Measurements from ENCODE around the gene TMEM120A.

TMEM120A gene

DNA sequence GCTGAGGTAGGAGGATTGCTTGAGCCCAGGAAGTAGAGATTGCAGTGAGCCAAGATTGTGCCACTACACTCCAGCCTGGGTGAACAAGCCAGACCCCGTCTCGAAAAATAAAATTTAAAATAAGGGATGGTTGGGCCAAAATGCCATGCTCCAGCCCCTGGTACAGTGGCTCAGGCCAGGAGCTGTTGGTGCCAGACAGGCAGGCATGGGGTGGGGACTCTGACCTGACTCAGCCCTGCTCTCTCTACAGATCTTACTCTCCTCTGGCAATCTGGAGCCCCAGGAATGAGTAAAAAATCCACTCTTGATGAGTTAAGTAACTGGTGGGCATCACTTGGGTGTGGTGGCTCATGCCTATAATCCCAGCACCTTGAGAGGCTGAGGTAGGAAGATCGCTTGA is 8.4 kb upstream of the TMEM120A start:
- Histone ChIP-seq H3K4me1 (ENCODE audit: control insufficient read depth, low read length) (no peaks in the 10 kb centered on the region), H3K9me2 (replicated peaks; ENCODE audit: control insufficient read depth, low read length) (no peaks in the 10 kb centered on the region), H3K36me3 (ENCODE audit: control insufficient read depth, low read length) (peaks cover 34% of the 10 kb centered on the region), H3K9me3 (ENCODE audit: control insufficient read depth, insufficient read depth, low read length) (no peaks in the 10 kb centered on the region), H4K20me1 (ENCODE audit: control insufficient read depth, insufficient read depth, low read depth, low read length) (no peaks in the 10 kb centered on the region), H3K27ac (ENCODE audit: low read depth, low read length) (no peak overlapping the region), H3K4me3 (ENCODE audit: low read length) (no peak overlapping the region), H3K27me3 (ENCODE audit: control insufficient read depth, low read length) (no peaks in the 10 kb centered on the region), H3F3A (ENCODE audit: control insufficient read depth, insufficient read depth) (no peaks in the 10 kb centered on the region), H3K4me2 (ENCODE audit: low read length) (no peak overlapping the region), H3K79me2 (ENCODE audit: control insufficient read depth, low read length) (no peaks in the 10 kb centered on the region)
- no peak for TF ChIP-seq EZH2phosphoT487 (IDR thresholded peaks at IDR 0.05; ENCODE audit: borderline replicate concordance, low read length)
- TF ChIP-seq, protein P1, sequence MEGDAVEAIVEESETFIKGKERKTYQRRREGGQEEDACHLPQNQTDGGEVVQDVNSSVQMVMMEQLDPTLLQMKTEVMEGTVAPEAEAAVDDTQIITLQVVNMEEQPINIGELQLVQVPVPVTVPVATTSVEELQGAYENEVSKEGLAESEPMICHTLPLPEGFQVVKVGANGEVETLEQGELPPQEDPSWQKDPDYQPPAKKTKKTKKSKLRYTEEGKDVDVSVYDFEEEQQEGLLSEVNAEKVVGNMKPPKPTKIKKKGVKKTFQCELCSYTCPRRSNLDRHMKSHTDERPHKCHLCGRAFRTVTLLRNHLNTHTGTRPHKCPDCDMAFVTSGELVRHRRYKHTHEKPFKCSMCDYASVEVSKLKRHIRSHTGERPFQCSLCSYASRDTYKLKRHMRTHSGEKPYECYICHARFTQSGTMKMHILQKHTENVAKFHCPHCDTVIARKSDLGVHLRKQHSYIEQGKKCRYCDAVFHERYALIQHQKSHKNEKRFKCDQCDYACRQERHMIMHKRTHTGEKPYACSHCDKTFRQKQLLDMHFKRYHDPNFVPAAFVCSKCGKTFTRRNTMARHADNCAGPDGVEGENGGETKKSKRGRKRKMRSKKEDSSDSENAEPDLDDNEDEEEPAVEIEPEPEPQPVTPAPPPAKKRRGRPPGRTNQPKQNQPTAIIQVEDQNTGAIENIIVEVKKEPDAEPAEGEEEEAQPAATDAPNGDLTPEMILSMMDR (IDR thresholded peaks at IDR 0.05; ENCODE audit: low read depth, low read length, poor library complexity, severe bottlenecking) = no peak

DNA sequence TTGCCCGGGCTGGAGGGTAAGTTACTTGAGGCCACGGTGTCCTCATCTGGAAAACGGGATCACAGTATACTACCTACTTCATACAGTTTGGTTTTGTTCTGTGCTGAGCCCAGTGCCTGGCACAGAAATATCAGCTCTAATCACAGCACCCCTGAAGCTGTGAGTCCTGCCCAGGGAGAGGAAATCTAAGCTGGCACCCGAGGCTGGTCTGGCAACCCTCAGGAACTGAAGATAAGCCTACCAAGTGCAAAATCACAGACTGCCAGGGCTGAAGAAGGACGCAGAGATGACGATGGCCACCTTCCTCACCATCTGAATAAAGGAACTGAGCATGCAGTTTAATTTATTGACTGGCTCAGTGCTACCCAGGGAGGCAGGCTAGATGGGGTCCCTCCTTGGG is 7.7 kb upstream of the TMEM120A start:
- Histone ChIP-seq H3K27me3 (ENCODE audit: control insufficient read depth, low read length) (no peaks in the 10 kb centered on the region), H3K4me2 (ENCODE audit: low read length) (no peak overlapping the region), H3K79me2 (ENCODE audit: control insufficient read depth, low read length) (no peaks in the 10 kb centered on the region), H3K9me3 (ENCODE audit: control insufficient read depth, insufficient read depth, low read length) (no peaks in the 10 kb centered on the region), H3F3A (ENCODE audit: control insufficient read depth, insufficient read depth) (peaks cover 3% of the 10 kb centered on the region; the same call in 1 of the 2 replicates), H3K4me1 (ENCODE audit: control insufficient read depth, low read length) (peaks cover 5% of the 10 kb centered on the region), H4K20me1 (ENCODE audit: control insufficient read depth, insufficient read depth, low read depth, low read length) (no peaks in the 10 kb centered on the region), H3K4me3 (ENCODE audit: low read length) (no peak overlapping the region), H3K36me3 (ENCODE audit: control insufficient read depth, low read length) (peaks cover 39% of the 10 kb centered on the region), H3K9me2 (replicated peaks; ENCODE audit: control insufficient read depth, low read length) (no peaks in the 10 kb centered on the region), H3K27ac (ENCODE audit: low read depth, low read length) (no peak overlapping the region)
- TF ChIP-seq, protein P1 (IDR thresholded peaks at IDR 0.05; ENCODE audit: low read depth, low read length, poor library complexity, severe bottlenecking) = no peak
- no peak for TF ChIP-seq EZH2phosphoT487 (IDR thresholded peaks at IDR 0.05; ENCODE audit: borderline replicate concordance, low read length)

DNA sequence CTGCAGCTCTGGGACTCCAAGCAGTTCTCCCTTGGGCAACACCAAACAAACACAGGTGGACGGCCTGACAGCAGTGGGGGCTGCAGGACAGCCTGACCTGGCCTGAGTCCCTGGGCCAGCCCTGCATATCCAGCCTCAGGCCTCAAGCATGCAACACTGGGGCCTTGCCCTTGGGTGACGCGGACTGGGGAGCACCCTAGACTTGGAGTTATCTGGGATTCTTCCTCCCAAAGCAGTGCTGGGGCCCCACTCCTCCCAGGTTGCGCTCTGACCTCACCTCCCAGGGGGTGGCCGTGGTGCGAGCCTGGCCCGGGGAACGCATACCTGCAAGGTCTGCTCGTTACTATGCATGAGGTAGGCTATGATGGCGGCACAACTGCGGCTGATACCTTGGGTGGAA is 6.2 kb upstream of the TMEM120A start:
- no peaks in the 10 kb centered on the region for H3K9me2 ChIP-seq (replicated peaks; ENCODE audit: control insufficient read depth, low read length)

DNA sequence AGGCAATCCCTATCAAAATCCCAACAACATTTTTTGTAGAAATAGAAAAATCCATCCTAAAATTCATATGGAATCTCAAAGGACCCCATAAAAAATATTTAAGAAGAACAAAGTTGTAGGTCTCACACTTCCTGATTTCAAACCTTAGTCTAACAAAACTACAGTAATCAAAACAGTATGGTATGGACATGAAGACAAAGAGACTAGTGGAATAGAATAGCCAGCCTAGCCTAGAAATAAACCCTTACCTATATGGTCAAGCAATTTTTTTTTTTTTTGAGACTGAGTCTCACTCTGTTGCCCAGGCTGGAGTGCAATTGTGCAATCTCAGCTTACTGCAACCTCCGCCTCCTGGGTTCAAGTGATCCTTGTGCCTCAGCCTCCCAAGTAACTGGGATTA is 3.6 kb upstream of the TMEM120A start:
- Histone ChIP-seq H3K79me2 (ENCODE audit: control insufficient read depth, low read length) (no peaks in the 10 kb centered on the region), H3K36me3 (ENCODE audit: control insufficient read depth, low read length) (peaks cover 39% of the 10 kb centered on the region), H3K27me3 (ENCODE audit: control insufficient read depth, low read length) (no peaks in the 10 kb centered on the region), H3K9me2 (replicated peaks; ENCODE audit: control insufficient read depth, low read length) (no peaks in the 10 kb centered on the region), H3K27ac (ENCODE audit: low read depth, low read length) (no peak overlapping the region), H3K9me3 (ENCODE audit: control insufficient read depth, insufficient read depth, low read length) (no peaks in the 10 kb centered on the region), H3K4me1 (ENCODE audit: control insufficient read depth, low read length) (peaks cover 18% of the 10 kb centered on the region), H4K20me1 (ENCODE audit: control insufficient read depth, insufficient read depth, low read depth, low read length) (no peaks in the 10 kb centered on the region), H3K4me3 (ENCODE audit: low read length) (no peak overlapping the region), H3K4me2 (ENCODE audit: low read length) (no peak overlapping the region), H3F3A (ENCODE audit: control insufficient read depth, insufficient read depth) (peaks cover 3% of the 10 kb centered on the region; the same call in 1 of the 2 replicates)
- TF ChIP-seq, protein P1 (IDR thresholded peaks at IDR 0.05; ENCODE audit: low read depth, low read length, poor library complexity, severe bottlenecking) = no peak

More for the DNA sequence above, 6.2 kb upstream of the TMEM120A start:
- H3F3A ChIP-seq (ENCODE audit: control insufficient read depth, insufficient read depth) = peaks cover 3% of the 10 kb centered on the region; the same call in 1 of the 2 replicates
- no peaks in the 10 kb centered on the region for H3K9me3 ChIP-seq (ENCODE audit: control insufficient read depth, insufficient read depth, low read length)
- H3K27me3 ChIP-seq (ENCODE audit: control insufficient read depth, low read length) = no peaks in the 10 kb centered on the region
- H3K27ac ChIP-seq (ENCODE audit: low read depth, low read length) = no peak overlapping the region
- no peak overlapping the region for H3K4me2 ChIP-seq (ENCODE audit: low read length)
- H3K4me1 ChIP-seq (ENCODE audit: control insufficient read depth, low read length) = peaks cover 8% of the 10 kb centered on the region
- H3K36me3 ChIP-seq (ENCODE audit: control insufficient read depth, low read length) = peaks cover 48% of the 10 kb centered on the region
- H3K4me3 ChIP-seq (ENCODE audit: low read length) = no peak overlapping the region
- no peaks in the 10 kb centered on the region for H4K20me1 ChIP-seq (ENCODE audit: control insufficient read depth, insufficient read depth, low read depth, low read length)
- no peaks in the 10 kb centered on the region for H3K79me2 ChIP-seq (ENCODE audit: control insufficient read depth, low read length)
- TF ChIP-seq EZH2phosphoT487 (IDR thresholded peaks at IDR 0.05; ENCODE audit: borderline replicate concordance, low read length) = no peak
